Fibroblast of pulmonary artery (primary cell): ENCODE measurements around the gene PDCD6IP.

Source experiments
- DNase-seq: peaks from one replicate; pipeline ENCODE4 v3.0.0-alpha.2; 2010; ENCODE audit warnings: low read depth
- H3K4me3 ChIP-seq: replicated peaks from 2 replicates; pipeline ENCODE4 v1.5.1; 2011; ENCODE audit warnings: low read depth, mild to moderate bottlenecking, control low read depth, low read length, moderate library complexity
- CTCF ChIP-seq: IDR thresholded peaks from 2 replicates; pipeline ENCODE4 v1.5.1; 2011; ENCODE audit warnings: mild to moderate bottlenecking, control low read depth, low read length, inconsistent platforms; ENCODE audit errors: missing control alignments

The PDCD6IP gene

GRCh38 chr3:33808559-33808958 lies 10.1 kb downstream of the PDCD6IP start:
- TF ChIP-seq CTCF = no peak
- no peak for DNase-seq
- no peak overlapping the region for H3K4me3 ChIP-seq

GRCh38 chr3:33810545-33810944 lies 12.1 kb downstream of the PDCD6IP start:
- TF ChIP-seq CTCF = no peak
- DNase-seq = no peak
- H3K4me3 ChIP-seq = no peak overlapping the region

- DNase-seq = no peak
Measured at GRCh38 chr3:33821989-33822388, 23.6 kb downstream of the PDCD6IP start.

DNA sequence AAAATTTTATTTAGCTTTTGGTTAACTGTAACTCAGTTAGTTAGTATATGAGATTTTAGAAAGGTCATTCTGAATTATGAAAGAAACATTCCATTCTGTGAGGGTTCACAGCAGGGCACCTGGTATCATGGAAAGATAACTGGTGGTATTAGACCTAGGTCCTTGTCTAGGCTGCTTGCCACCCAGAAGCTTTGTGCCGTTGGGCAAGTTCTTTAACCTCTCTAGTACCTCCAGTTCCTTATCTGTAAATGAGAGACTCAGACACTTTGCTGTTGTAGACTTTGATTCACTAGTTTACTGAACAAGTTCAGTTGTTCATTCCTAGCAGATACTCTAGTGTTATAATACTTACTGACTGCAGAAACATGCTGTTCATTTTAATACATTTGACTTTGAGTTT lies 25.4 kb downstream of the PDCD6IP start:
- DNase-seq = no peak
- no peak overlapping the region for H3K4me3 ChIP-seq
- TF ChIP-seq CTCF = no peak

More at GRCh38 chr3:33821989-33822388, 23.6 kb downstream of the PDCD6IP start:
- TF ChIP-seq CTCF = no peak
- no peak overlapping the region for H3K4me3 ChIP-seq

DNA sequence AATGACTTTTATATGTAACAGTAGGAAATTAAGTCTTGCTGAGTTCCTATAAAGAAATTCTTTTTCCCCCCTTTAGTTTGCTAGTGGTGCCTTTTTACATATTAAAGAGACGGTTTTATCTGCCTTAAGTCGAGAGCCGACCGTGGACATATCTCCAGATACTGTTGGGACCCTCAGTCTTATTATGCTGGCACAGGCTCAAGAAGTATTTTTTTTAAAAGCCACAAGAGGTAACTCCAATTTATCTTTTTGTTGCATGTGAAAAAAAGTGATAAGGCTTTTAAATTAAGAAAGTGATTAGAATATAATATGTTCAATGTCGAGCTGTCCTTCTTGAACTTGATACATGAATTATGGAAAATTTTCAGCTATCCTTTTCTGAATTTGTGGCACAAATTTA lies 26.7 kb downstream of the PDCD6IP start:
- no peak for DNase-seq
- TF ChIP-seq CTCF = no peak
- no peak overlapping the region for H3K4me3 ChIP-seq

DNA sequence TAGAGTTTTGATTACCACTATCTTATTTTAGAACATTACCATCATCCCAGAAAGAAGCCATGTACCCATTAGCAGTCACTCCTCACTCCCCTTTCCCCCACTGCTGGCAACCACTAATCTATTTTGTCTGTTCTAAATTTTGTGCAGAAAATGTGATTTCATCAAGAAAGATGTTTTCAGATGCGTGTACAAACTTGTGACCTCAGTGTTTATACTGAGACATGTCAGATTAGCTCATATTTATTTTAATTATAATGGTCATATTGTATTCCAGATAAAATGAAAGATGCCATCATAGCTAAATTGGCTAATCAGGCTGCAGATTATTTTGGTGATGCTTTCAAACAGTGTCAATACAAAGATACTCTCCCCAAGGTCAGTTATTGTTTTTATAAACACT lies 27.8 kb downstream of the PDCD6IP start:
- no peak for TF ChIP-seq CTCF
- no peak overlapping the region for H3K4me3 ChIP-seq
- DNase-seq = no peak

- H3K4me3 ChIP-seq = no peak overlapping the region
- no peak for TF ChIP-seq CTCF
- DNase-seq = peak; percentile 45
Measured at GRCh38 chr3:33826688-33827087, 28.3 kb downstream of the PDCD6IP start.
